ENCODE measurements around the gene ZFPM1.

DNA sequence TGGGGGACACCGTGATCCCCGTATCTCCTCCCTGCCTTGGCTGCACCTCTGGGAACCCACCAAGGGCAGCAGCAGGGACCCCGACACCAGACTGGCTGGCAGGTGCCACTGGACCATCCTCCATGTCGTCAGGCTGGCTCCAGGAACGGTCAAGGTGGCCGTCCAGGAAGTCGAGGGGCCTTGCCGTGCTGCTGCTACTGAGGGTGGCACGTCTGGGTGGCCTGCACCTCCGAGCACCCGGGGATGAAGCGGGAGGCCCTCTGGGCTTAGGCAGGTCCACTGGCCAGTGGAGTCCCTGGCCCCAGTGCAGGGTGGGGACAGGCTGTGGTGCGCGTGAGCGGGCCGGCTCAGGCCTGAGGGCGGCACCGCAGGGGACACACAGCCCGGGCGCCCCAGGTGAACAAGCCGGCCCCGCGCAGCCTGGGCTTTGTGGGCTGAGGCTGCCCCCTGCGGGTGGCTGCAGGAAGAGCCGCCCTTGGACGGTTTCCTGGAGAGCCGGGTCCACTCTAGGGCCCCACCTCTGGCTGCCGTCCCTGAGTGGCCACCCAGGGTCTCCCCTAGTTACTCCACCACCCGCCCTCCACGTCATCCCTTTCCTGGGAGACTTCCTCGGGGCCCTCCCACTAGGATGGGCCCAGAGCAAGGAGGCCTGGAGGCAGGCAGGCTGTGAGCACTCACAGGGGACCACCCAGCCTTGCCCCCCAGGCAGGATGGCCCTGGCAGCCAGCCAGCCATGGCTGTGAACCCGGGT is 74.3 kb downstream of the ZFPM1 start:
- TF ChIP-seq, protein P1, sequence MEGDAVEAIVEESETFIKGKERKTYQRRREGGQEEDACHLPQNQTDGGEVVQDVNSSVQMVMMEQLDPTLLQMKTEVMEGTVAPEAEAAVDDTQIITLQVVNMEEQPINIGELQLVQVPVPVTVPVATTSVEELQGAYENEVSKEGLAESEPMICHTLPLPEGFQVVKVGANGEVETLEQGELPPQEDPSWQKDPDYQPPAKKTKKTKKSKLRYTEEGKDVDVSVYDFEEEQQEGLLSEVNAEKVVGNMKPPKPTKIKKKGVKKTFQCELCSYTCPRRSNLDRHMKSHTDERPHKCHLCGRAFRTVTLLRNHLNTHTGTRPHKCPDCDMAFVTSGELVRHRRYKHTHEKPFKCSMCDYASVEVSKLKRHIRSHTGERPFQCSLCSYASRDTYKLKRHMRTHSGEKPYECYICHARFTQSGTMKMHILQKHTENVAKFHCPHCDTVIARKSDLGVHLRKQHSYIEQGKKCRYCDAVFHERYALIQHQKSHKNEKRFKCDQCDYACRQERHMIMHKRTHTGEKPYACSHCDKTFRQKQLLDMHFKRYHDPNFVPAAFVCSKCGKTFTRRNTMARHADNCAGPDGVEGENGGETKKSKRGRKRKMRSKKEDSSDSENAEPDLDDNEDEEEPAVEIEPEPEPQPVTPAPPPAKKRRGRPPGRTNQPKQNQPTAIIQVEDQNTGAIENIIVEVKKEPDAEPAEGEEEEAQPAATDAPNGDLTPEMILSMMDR (IDR thresholded peaks at IDR 0.05): peak; percentile 60 to 84
- TF ChIP-seq EP300 (IDR thresholded peaks at IDR 0.05): no peak

Measured in suprapubic skin (tissue), 3 donors.